Neural cell (in vitro differentiated cells): ENCODE measurements around the gene OR51A2. TPM values are rescaled to one million over a fixed set of nuclear protein-coding genes. Genes with fewer than 3 reads are reported as not detected.

Source experiments
- H2AFZ ChIP-seq: fragments of 200-600, 300-800 bp; sonication (generic), shearing (Covaris generic); 2 replicates; pipeline ENCODE4 v1.6.0; 2014; ENCODE audit warnings: low read depth, mild to moderate bottlenecking, antibody characterized with exemption, low read length, moderate library complexity
- H3F3A ChIP-seq: fragments of 200-600 bp; shearing (Covaris generic); 2 replicates; pipeline ENCODE4 v1.6.1; 2016; ENCODE audit warnings: mild to moderate bottlenecking, moderate library complexity, mixed read lengths, antibody characterized with exemption, low read length; ENCODE audit not compliant: insufficient read depth, poor library complexity, severe bottlenecking
- H3K27ac ChIP-seq: fragments of 200-600, 300-800 bp; sonication (generic), shearing (Covaris generic); 2 replicates; pipeline ENCODE4 v1.5.1; 2014; ENCODE audit warnings: mild to moderate bottlenecking, low read length, moderate library complexity
- H3K27me3 ChIP-seq: fragments of 300-800, 200-600 bp; sonication (generic), shearing (Covaris generic); 2 replicates; pipeline ENCODE4 v1.6.0; 2014; ENCODE audit warnings: mild to moderate bottlenecking, low read depth, low read length, moderate library complexity; ENCODE audit not compliant: insufficient read depth
- H3K36me3 ChIP-seq: fragments of 300-800, 200-600 bp; sonication (generic), shearing (Covaris generic); 2 replicates; pipeline ENCODE4 v1.5.1; 2014; ENCODE audit warnings: mild to moderate bottlenecking, antibody characterized with exemption, low read length, moderate library complexity; ENCODE audit not compliant: insufficient read depth
- H3K4me2 ChIP-seq: fragments of 300-800, 200-600 bp; sonication (generic), shearing (Covaris generic); 2 replicates; pipeline ENCODE4 v1.6.0; 2014; ENCODE audit warnings: mild to moderate bottlenecking, low read length
- H3K4me3 ChIP-seq: fragments of 300-800, 200-600 bp; sonication (generic), shearing (Covaris generic); 2 replicates; pipeline ENCODE4 v1.5.1; 2014; ENCODE audit warnings: mild to moderate bottlenecking, low read length, moderate library complexity
- H3K79me2 ChIP-seq: fragments of 200-600 bp; shearing (Covaris generic); replicated peaks from 2 replicates; pipeline ENCODE4 v1.6.0; 2014; ENCODE audit warnings: mild to moderate bottlenecking, low read length, moderate library complexity; ENCODE audit not compliant: insufficient read depth
- H3K9ac ChIP-seq: fragments of 300-800, 200-600 bp; sonication (generic), shearing (Covaris generic); 2 replicates; pipeline ENCODE4 v1.6.1; 2016; ENCODE audit warnings: mild to moderate bottlenecking, low read length, mixed read lengths
- H3K9me2 ChIP-seq: fragments of 200-600 bp; shearing (Covaris generic); 2 replicates; pipeline ENCODE4 v1.6.1; 2016; ENCODE audit warnings: mild to moderate bottlenecking, low read length, mixed read lengths; ENCODE audit not compliant: insufficient read depth
- H3K9me3 ChIP-seq: fragments of 200-600, 300-800 bp; sonication (generic), shearing (Covaris generic); 2 replicates; pipeline ENCODE4 v1.6.1; 2016; ENCODE audit warnings: mild to moderate bottlenecking, mixed run types, low read length, moderate library complexity, mixed read lengths
- H4K20me1 ChIP-seq: fragments of 200-600 bp; shearing (Covaris generic); 2 replicates; pipeline ENCODE4 v1.6.1; 2016; ENCODE audit warnings: mild to moderate bottlenecking, mixed run types; ENCODE audit not compliant: insufficient read depth
- EP300 ChIP-seq: fragments of 450-650 bp; conservative IDR thresholded peaks from 2 replicates; pipeline ENCODE4 v1.6.1; 2014; ENCODE audit warnings: antibody characterized with exemption, mild to moderate bottlenecking, moderate library complexity; ENCODE audit not compliant: poor library complexity, severe bottlenecking
- EZH2 ChIP-seq: fragments of 200-600, 300-800 bp; shearing (Covaris generic), sonication (generic); IDR thresholded peaks from 2 replicates; pipeline ENCODE4 v1.6.1; 2014; ENCODE audit warnings: antibody characterized with exemption, low read length, borderline replicate concordance, mild to moderate bottlenecking; ENCODE audit not compliant: insufficient read depth, poor library complexity, severe bottlenecking
- MXI1 ChIP-seq: fragments of 450-650 bp; conservative IDR thresholded peaks from 2 replicates; pipeline ENCODE4 v1.6.1; 2014; ENCODE audit warnings: antibody characterized with exemption, mild to moderate bottlenecking; ENCODE audit not compliant: poor library complexity, severe bottlenecking
- POLR2AphosphoS5 ChIP-seq: IDR thresholded peaks from 2 replicates; pipeline ENCODE4 v1.6.1; 2012
- RAD21 ChIP-seq: fragments of 450-650 bp; conservative IDR thresholded peaks from 2 replicates; pipeline ENCODE4 v1.6.1; 2014; ENCODE audit warnings: antibody characterized with exemption, mild to moderate bottlenecking, moderate library complexity
- REST ChIP-seq: IDR thresholded peaks from 2 replicates; pipeline ENCODE4 v1.6.1; 2012; ENCODE audit warnings: borderline replicate concordance
- SMC3 ChIP-seq: fragments of 450-650 bp; conservative IDR thresholded peaks from 2 replicates; pipeline ENCODE4 v1.6.1; 2014; ENCODE audit warnings: antibody characterized with exemption, mild to moderate bottlenecking, moderate library complexity; ENCODE audit not compliant: poor library complexity
- TAF1 ChIP-seq: IDR thresholded peaks from 2 replicates; pipeline ENCODE4 v1.6.1; 2012; ENCODE audit warnings: low read depth
- polyA plus RNA-seq: library from polyadenylated mRNA; depleted of rRNA; stranded (reverse); fragments of >200 nt; gene quantifications from 2 replicates; pipeline ENCODE4 v1.2.3, GENCODE V29; 2014
- TF ChIP-seq, protein P1 (sequence below): fragments of 450-650 bp; IDR thresholded peaks from 2 replicates; pipeline ENCODE4 v1.5.1; 2014; ENCODE audit warnings: antibody characterized with exemption, mild to moderate bottlenecking, moderate library complexity; ENCODE audit not compliant: poor library complexity, severe bottlenecking

Gene OR51A2
- polyA plus RNA-seq, 1 donor from 2014 or later = not detected

DNA sequence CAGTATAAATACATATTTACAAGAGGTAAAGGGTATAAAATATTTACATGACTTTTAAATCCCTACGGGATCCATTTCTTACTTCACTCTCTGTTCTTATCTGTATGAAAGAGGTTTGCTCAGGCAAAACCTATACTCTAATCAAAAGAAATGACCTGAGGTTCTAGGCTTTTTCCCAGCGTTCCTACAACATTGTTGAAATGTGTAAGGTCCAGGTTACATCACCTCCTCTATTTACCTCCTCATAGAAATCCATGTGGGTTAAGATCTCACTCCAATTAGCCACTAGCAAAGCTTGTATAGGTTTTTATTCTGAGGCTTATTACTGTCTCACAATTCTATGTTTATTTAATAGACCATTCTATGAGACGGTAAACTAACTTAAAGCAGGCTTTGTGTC is 27.2 kb upstream of the OR51A2 start:
- Histone ChIP-seq H3K79me2 (no peaks in the 10 kb centered on the region), H3K4me2 (no peak overlapping the region), H3K27me3 (no peaks in the 10 kb centered on the region), H3K9ac (no peak overlapping the region), H3K9me2 (no peaks in the 10 kb centered on the region), H3F3A (no peaks in the 10 kb centered on the region), H3K9me3 (no peaks in the 10 kb centered on the region), H3K27ac (no peak overlapping the region), H3K4me3 (no peak overlapping the region), H2AFZ (no peak overlapping the region), H4K20me1 (no peaks in the 10 kb centered on the region), H3K36me3 (no peaks in the 10 kb centered on the region)
- TF ChIP-seq EP300 = no peak
- TF ChIP-seq POLR2AphosphoS5 = no peak
- no peak for TF ChIP-seq RAD21
- no peak for TF ChIP-seq SMC3
- TF ChIP-seq EZH2 = no peak
- no peak for TF ChIP-seq MXI1
- TF ChIP-seq REST = no peak
- no peak for TF ChIP-seq TAF1
- TF ChIP-seq, protein P1, sequence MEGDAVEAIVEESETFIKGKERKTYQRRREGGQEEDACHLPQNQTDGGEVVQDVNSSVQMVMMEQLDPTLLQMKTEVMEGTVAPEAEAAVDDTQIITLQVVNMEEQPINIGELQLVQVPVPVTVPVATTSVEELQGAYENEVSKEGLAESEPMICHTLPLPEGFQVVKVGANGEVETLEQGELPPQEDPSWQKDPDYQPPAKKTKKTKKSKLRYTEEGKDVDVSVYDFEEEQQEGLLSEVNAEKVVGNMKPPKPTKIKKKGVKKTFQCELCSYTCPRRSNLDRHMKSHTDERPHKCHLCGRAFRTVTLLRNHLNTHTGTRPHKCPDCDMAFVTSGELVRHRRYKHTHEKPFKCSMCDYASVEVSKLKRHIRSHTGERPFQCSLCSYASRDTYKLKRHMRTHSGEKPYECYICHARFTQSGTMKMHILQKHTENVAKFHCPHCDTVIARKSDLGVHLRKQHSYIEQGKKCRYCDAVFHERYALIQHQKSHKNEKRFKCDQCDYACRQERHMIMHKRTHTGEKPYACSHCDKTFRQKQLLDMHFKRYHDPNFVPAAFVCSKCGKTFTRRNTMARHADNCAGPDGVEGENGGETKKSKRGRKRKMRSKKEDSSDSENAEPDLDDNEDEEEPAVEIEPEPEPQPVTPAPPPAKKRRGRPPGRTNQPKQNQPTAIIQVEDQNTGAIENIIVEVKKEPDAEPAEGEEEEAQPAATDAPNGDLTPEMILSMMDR = no peak

DNA sequence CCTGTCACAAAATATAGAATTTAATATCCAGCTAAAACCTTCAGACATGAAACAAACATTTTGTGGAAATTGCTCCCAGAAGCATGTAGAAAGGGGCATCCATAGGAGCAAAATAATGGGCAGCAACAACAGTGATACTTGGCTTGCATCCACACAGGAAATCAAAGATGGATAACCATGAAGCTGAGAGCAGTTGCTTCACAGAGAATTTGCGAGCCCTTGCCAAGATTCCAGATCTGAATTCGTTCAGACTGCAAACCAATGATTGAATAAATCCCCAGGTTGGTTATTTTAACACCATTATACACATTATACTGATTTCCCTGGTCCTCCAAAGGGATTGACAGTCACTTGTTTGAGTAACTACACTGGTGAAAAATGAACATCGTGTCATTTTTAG is 23.5 kb upstream of the OR51A2 start:
- Histone ChIP-seq H3K79me2 (no peaks in the 10 kb centered on the region), H3K9me2 (no peaks in the 10 kb centered on the region), H3K27me3 (no peaks in the 10 kb centered on the region), H3K4me2 (no peak overlapping the region), H4K20me1 (no peaks in the 10 kb centered on the region), H3K27ac (no peak overlapping the region), H3K4me3 (no peak overlapping the region), H3K9me3 (no peaks in the 10 kb centered on the region), H2AFZ (no peak overlapping the region), H3F3A (no peaks in the 10 kb centered on the region), H3K9ac (no peak overlapping the region), H3K36me3 (no peaks in the 10 kb centered on the region)
- TF ChIP-seq REST (no peak), TAF1 (no peak), SMC3 (no peak), POLR2AphosphoS5 (no peak), RAD21 (no peak), MXI1 (no peak), EP300 (no peak), EZH2 (no peak)
- TF ChIP-seq, protein P1 = no peak
